ENCODE measurements around the gene LRRC8C.

GRCh38 chr1:89743788-89744187, 110.9 kb downstream of the LRRC8C start:
- no peak for TF ChIP-seq CTCF (IDR thresholded peaks at IDR 0.05)
- TF ChIP-seq EZH2 (IDR thresholded peaks at IDR 0.05), result no peak
- no peak for TF ChIP-seq EZH2phosphoT487 (IDR thresholded peaks at IDR 0.05)
